DND-41 (cell line): ENCODE results near the gene TAS2R4.

ENCODE experiments used
- EZH2 ChIP-seq: IDR thresholded peaks from 3 replicates; pipeline ENCODE4 v1.6.1; 2012; ENCODE audit warnings: borderline replicate concordance, low read depth, mild to moderate bottlenecking, moderate library complexity, low read length, inconsistent platforms; ENCODE audit not compliant: severe bottlenecking
- TF ChIP-seq, protein P1 (sequence below): IDR thresholded peaks from 2 replicates; pipeline ENCODE4 v1.5.1; 2012; ENCODE audit warnings: borderline replicate concordance, low read length, moderate library complexity, mild to moderate bottlenecking; ENCODE audit not compliant: poor library complexity, severe bottlenecking; ENCODE audit errors: extremely low read depth

DNA sequence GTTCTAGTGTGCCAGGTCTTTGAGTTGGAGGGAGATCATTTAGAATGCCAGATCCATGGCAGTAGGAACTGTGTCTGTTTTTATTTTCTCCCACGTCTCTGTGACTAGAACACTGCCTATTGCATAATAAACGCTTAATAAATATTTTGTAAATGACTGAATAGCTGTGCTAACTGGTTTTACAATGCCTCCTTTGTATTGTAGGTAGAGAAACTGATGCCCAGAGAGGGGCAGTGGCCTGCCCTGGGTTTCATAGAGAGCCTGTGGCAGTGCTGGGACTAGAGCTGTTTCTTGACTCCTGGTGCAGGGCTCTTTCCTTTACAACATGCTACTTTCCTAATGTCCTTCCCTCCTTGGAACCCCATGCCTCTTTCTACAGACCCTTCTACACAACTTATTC lies 16.1 kb downstream of the TAS2R4 start:
- TF ChIP-seq, protein P1, sequence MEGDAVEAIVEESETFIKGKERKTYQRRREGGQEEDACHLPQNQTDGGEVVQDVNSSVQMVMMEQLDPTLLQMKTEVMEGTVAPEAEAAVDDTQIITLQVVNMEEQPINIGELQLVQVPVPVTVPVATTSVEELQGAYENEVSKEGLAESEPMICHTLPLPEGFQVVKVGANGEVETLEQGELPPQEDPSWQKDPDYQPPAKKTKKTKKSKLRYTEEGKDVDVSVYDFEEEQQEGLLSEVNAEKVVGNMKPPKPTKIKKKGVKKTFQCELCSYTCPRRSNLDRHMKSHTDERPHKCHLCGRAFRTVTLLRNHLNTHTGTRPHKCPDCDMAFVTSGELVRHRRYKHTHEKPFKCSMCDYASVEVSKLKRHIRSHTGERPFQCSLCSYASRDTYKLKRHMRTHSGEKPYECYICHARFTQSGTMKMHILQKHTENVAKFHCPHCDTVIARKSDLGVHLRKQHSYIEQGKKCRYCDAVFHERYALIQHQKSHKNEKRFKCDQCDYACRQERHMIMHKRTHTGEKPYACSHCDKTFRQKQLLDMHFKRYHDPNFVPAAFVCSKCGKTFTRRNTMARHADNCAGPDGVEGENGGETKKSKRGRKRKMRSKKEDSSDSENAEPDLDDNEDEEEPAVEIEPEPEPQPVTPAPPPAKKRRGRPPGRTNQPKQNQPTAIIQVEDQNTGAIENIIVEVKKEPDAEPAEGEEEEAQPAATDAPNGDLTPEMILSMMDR = no peak
- no peak for TF ChIP-seq EZH2
